ENCODE data around the gene CD300LB.

The CD300LB gene

GRCh38 chr17:74546586-74546985 lies 15.3 kb upstream of the CD300LB start:
- no peak for DNase-seq (ENCODE audit: extremely low read depth, insufficient read length)
- no peak for TF ChIP-seq CTCF (IDR thresholded peaks at IDR 0.05; ENCODE audit: insufficient read depth, low read length, poor library complexity, severe bottlenecking)
- Histone ChIP-seq H3K36me3 (ENCODE audit: control insufficient read depth, insufficient read depth, low read length) (no peaks in the 10 kb centered on the region), H3K27me3 (replicated peaks; ENCODE audit: control insufficient read depth, insufficient read depth, low read length) (peaks cover 2% of the 10 kb centered on the region; the same call in 1 of the 2 replicates), H3K4me3 (replicated peaks; ENCODE audit: low read depth, low read length) (no peak overlapping the region)

- no peaks in the 10 kb centered on the region for H3K36me3 ChIP-seq (ENCODE audit: control insufficient read depth, insufficient read depth, low read length)
- H3K4me3 ChIP-seq (replicated peaks; ENCODE audit: low read depth, low read length): no peak within 1 kb of the TSS
- no peaks in the 10 kb centered on the region; the same call in 1 of the 2 replicates for H3K27me3 ChIP-seq (replicated peaks; ENCODE audit: control insufficient read depth, insufficient read depth, low read length)
- no peak for DNase-seq (ENCODE audit: extremely low read depth, insufficient read length)
- TF ChIP-seq CTCF (IDR thresholded peaks at IDR 0.05; ENCODE audit: insufficient read depth, low read length, poor library complexity, severe bottlenecking): no peak
Measured at GRCh38 chr17:74545843-74546230, 14.6 kb upstream of the CD300LB start, which contains the start of gene CD300C. Gene CD300C, minus strand, starts transcription at chr17:74546115. Its CDS starts 333 bp downstream, at chr17:74545782.

GRCh38 chr17:74544991-74545842 lies 13.9 kb upstream of the CD300LB start:
- Histone ChIP-seq H3K4me3 (replicated peaks; ENCODE audit: low read depth, low read length) (no peak overlapping the region), H3K36me3 (ENCODE audit: control insufficient read depth, insufficient read depth, low read length) (no peaks in the 10 kb centered on the region), H3K27me3 (replicated peaks; ENCODE audit: control insufficient read depth, insufficient read depth, low read length) (no peaks in the 10 kb centered on the region; the same call in 1 of the 2 replicates)
- TF ChIP-seq CTCF (IDR thresholded peaks at IDR 0.05; ENCODE audit: insufficient read depth, low read length, poor library complexity, severe bottlenecking): no peak
- no peak for DNase-seq (ENCODE audit: extremely low read depth, insufficient read length)

GRCh38 chr17:74543891-74544760 lies 12.9 kb upstream of the CD300LB start:
- H3K36me3 ChIP-seq (ENCODE audit: control insufficient read depth, insufficient read depth, low read length): no peaks in the 10 kb centered on the region
- no peak overlapping the region for H3K4me3 ChIP-seq (replicated peaks; ENCODE audit: low read depth, low read length)
- DNase-seq (ENCODE audit: extremely low read depth, insufficient read length): no peak
- no peak for TF ChIP-seq CTCF (IDR thresholded peaks at IDR 0.05; ENCODE audit: insufficient read depth, low read length, poor library complexity, severe bottlenecking)
- no peaks in the 10 kb centered on the region; the same call in 1 of the 2 replicates for H3K27me3 ChIP-seq (replicated peaks; ENCODE audit: control insufficient read depth, insufficient read depth, low read length)

GRCh38 chr17:74543406-74543805 lies 12.1 kb upstream of the CD300LB start:
- no peak overlapping the region for H3K4me3 ChIP-seq (replicated peaks; ENCODE audit: low read depth, low read length)
- DNase-seq (ENCODE audit: extremely low read depth, insufficient read length): no peak
- no peaks in the 10 kb centered on the region for H3K36me3 ChIP-seq (ENCODE audit: control insufficient read depth, insufficient read depth, low read length)
- H3K27me3 ChIP-seq (replicated peaks; ENCODE audit: control insufficient read depth, insufficient read depth, low read length): peaks cover 1% of the 10 kb centered on the region; the same call in 1 of the 2 replicates
- TF ChIP-seq CTCF (IDR thresholded peaks at IDR 0.05; ENCODE audit: insufficient read depth, low read length, poor library complexity, severe bottlenecking): no peak

Measured in GM06990 (cell line).